Panc1 (cell line): ENCODE measurements around the gene ETV5. TPM values are rescaled to one million over a fixed set of nuclear protein-coding genes. Genes with fewer than 3 reads are reported as not detected.

ENCODE experiments used
- ATAC-seq: fragments of 200-7000 bp; cut with Tn5 transposase; 2 replicates; pipeline ENCODE4 v1.9.1; 2020; ENCODE audit warnings: mild to moderate bottlenecking, moderate library complexity
- BruUV-seq: library from RNA; stranded (reverse); fragments of 400-500 nt; replicated peaks from 2 replicates; lab custom pipeline; 2021; lab: Mats Ljungman, UMichigan
- CTCF ChIA-PET: fragments of 300-600 bp; sonication (Branson Sonifier 250); formaldehyde crosslinking; loops from one replicate; lab custom pipeline; 2022; ENCODE audit warnings: antibody characterized with exemption; lab: Charles Lee
- POLR2A ChIA-PET: fragments of 300-600 bp; sonication (Branson Sonifier 250); formaldehyde crosslinking; loops from one replicate; lab custom pipeline; 2022; ENCODE audit warnings: antibody characterized with exemption; lab: Charles Lee
- DNase-seq: peaks from one replicate; pipeline ENCODE4 v3.0.0-alpha.2; 2010; ENCODE audit warnings: low read depth, low spot score
- H3K27ac ChIP-seq: 2 replicates; pipeline ENCODE4 v1.5.1; 2011; ENCODE audit warnings: mild to moderate bottlenecking, low read length, inconsistent platforms
- H3K27me3 ChIP-seq: fragments of 200-500 bp; sonication (Bioruptor generic); 2 replicates; pipeline ENCODE4 v1.6.0; 2014; ENCODE audit warnings: low read length, inconsistent platforms; ENCODE audit not compliant: control insufficient read depth, insufficient read depth
- H3K36me3 ChIP-seq: fragments of 200-500 bp; sonication (Bioruptor generic); 2 replicates; pipeline ENCODE4 v1.5.1; 2014; ENCODE audit warnings: inconsistent platforms, mild to moderate bottlenecking, low read length, moderate library complexity; ENCODE audit not compliant: control insufficient read depth, insufficient read depth
- H3K4me1 ChIP-seq: 2 replicates; pipeline ENCODE4 v1.5.1; 2011; ENCODE audit warnings: inconsistent platforms, mild to moderate bottlenecking, low read length, moderate library complexity; ENCODE audit not compliant: control insufficient read depth, insufficient read depth
- H3K4me3 ChIP-seq, 2 experiments: 2 replicates each; pipeline ENCODE4 v1.5.1; 2011 to 2012; ENCODE audit warnings: low read depth in 2 of 2, low read length in 2 of 2, mild to moderate bottlenecking in 2 of 2, inconsistent platforms in 1 of 2, moderate library complexity in 1 of 2
- H3K9me3 ChIP-seq: fragments of 200-500 bp; sonication (Bioruptor generic); 2 replicates; pipeline ENCODE4 v1.5.1; 2014; ENCODE audit warnings: low read depth, mild to moderate bottlenecking, inconsistent platforms, low read length, moderate library complexity; ENCODE audit not compliant: control insufficient read depth, insufficient read depth
- POLR2AphosphoS5 ChIP-seq: IDR thresholded peaks from 2 replicates; pipeline ENCODE4 v1.6.1; 2012; ENCODE audit warnings: mild to moderate bottlenecking, low read depth, low read length, moderate library complexity
- SIN3A ChIP-seq: IDR thresholded peaks from 2 replicates; pipeline ENCODE4 v1.6.1; 2012; ENCODE audit warnings: low read depth, mild to moderate bottlenecking, low read length, moderate library complexity, borderline replicate concordance; ENCODE audit not compliant: insufficient read depth
- TCF7L2 ChIP-seq: IDR thresholded peaks from 2 replicates; pipeline ENCODE4 v1.6.1; 2011; ENCODE audit warnings: mild to moderate bottlenecking, low read depth, low read length, inconsistent platforms
- in situ Hi-C: cut with HindIII; loops from 2 replicates; pipeline ENCODE4 v1.10.0; 2016; ENCODE audit warnings: low sequenced_read_pairs, low pct_unique_long_range_greater_than_20kb
- intact Hi-C: fragments of 100-400 bp; cut with micrococcal nuclease; formaldehyde crosslinking; loops from one replicate; pipeline ENCODE4 v1.10.0; 2022; ENCODE audit not compliant: unreplicated experiment
- total RNA-seq: library from RNA; stranded (reverse); gene quantifications from one replicate; pipeline ENCODE4 v1.2.1, GENCODE V29; 2021; ENCODE audit not compliant: unreplicated experiment
- TF ChIP-seq, protein P1 (sequence below), 2 experiments: IDR thresholded peaks; 2 replicates each; pipeline ENCODE4 v1.6.1; 2011 to 2012; ENCODE audit warnings: low read depth in 2 of 2, control low read depth in 1 of 2, low read length in 1 of 2, mild to moderate bottlenecking in 1 of 2, moderate library complexity in 1 of 2; ENCODE audit not compliant: insufficient read depth in 1 of 2
- TF ChIP-seq, protein P2 (sequence below): fragments of 450-650 bp; IDR thresholded peaks from 2 replicates; pipeline ENCODE4 v1.5.1; 2017; ENCODE audit warnings: mild to moderate bottlenecking

Gene ETV5
- total RNA-seq, 1 experiment from 2014 or later = 79.3 TPM

DNA sequence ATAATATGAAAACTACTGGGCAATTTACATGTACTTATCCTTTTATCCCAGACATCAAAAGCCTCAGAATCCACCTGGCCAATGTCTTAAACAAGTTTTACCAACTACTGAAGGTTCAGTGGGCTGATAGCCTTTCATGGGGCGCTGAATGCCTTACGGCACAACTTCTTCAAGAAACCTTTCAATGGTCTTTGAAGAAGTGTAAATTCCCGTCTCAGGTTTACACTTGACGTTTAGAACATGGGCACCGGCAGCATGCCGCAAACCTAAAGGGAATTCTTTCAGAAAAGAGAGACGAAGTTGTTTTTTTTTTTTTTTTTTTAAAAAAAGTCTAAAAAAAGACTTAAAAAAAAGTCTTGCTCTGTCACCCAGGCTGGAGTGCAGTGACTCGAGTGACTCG is 39.7 kb downstream of the ETV5 start:
- Histone ChIP-seq H3K9me3 (no peaks in the 10 kb centered on the region), H3K36me3 (peaks cover 8% of the 10 kb centered on the region; the same call in 1 of the 2 replicates), H3K27ac (no peak overlapping the region), H3K4me3 (no peak overlapping the region), H3K27me3 (no peaks in the 10 kb centered on the region), H3K4me1 (no peaks in the 10 kb centered on the region)
- ATAC-seq = no peak
- intact Hi-C loops = no loop called here
- no peak for TF ChIP-seq TCF7L2
- TF ChIP-seq, protein P1, sequence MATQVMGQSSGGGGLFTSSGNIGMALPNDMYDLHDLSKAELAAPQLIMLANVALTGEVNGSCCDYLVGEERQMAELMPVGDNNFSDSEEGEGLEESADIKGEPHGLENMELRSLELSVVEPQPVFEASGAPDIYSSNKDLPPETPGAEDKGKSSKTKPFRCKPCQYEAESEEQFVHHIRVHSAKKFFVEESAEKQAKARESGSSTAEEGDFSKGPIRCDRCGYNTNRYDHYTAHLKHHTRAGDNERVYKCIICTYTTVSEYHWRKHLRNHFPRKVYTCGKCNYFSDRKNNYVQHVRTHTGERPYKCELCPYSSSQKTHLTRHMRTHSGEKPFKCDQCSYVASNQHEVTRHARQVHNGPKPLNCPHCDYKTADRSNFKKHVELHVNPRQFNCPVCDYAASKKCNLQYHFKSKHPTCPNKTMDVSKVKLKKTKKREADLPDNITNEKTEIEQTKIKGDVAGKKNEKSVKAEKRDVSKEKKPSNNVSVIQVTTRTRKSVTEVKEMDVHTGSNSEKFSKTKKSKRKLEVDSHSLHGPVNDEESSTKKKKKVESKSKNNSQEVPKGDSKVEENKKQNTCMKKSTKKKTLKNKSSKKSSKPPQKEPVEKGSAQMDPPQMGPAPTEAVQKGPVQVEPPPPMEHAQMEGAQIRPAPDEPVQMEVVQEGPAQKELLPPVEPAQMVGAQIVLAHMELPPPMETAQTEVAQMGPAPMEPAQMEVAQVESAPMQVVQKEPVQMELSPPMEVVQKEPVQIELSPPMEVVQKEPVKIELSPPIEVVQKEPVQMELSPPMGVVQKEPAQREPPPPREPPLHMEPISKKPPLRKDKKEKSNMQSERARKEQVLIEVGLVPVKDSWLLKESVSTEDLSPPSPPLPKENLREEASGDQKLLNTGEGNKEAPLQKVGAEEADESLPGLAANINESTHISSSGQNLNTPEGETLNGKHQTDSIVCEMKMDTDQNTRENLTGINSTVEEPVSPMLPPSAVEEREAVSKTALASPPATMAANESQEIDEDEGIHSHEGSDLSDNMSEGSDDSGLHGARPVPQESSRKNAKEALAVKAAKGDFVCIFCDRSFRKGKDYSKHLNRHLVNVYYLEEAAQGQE (IDR thresholded peaks at IDR 0.05; ENCODE audit: insufficient read depth in 1 of 2, low read depth in 2 of 2, low read length in 1 of 2) = no peak
- TF ChIP-seq SIN3A = no peak
- TF ChIP-seq, protein P2, sequence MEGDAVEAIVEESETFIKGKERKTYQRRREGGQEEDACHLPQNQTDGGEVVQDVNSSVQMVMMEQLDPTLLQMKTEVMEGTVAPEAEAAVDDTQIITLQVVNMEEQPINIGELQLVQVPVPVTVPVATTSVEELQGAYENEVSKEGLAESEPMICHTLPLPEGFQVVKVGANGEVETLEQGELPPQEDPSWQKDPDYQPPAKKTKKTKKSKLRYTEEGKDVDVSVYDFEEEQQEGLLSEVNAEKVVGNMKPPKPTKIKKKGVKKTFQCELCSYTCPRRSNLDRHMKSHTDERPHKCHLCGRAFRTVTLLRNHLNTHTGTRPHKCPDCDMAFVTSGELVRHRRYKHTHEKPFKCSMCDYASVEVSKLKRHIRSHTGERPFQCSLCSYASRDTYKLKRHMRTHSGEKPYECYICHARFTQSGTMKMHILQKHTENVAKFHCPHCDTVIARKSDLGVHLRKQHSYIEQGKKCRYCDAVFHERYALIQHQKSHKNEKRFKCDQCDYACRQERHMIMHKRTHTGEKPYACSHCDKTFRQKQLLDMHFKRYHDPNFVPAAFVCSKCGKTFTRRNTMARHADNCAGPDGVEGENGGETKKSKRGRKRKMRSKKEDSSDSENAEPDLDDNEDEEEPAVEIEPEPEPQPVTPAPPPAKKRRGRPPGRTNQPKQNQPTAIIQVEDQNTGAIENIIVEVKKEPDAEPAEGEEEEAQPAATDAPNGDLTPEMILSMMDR = no peak
- TF ChIP-seq POLR2AphosphoS5 = no peak
- ChIA-PET CTCF (no interaction called here), POLR2A (no interaction called here)
- DNase-seq = no peak
- BruUV-seq = no TSS peak
- in situ Hi-C loops = no loop called here

DNA sequence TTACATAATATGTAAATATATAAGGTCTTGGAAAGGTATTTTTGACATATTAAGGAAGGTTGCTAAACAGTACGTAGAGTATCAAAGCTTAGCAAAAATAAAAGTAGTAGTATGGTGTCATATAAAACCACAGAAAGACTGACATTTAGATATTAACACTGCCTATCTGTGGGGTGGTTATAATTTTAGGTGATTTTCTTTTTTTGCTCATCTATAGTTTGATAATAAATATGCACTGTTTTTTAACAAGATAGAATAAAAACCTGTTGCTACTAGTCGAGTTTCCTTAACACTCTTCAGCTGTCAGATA is 40.7 kb downstream of the ETV5 start:
- BruUV-seq = no TSS peak
- POLR2A ChIA-PET = no interaction called here
- ATAC-seq (no peak), DNase-seq (no peak)
- Histone ChIP-seq H3K4me3 (no peak overlapping the region), H3K36me3 (peaks cover 14% of the 10 kb centered on the region), H3K27me3 (no peaks in the 10 kb centered on the region), H3K9me3 (no peaks in the 10 kb centered on the region), H3K27ac (no peak overlapping the region), H3K4me1 (no peaks in the 10 kb centered on the region)
- in situ Hi-C loops = no loop called here
- TF ChIP-seq, protein P2 = no peak
- TF ChIP-seq SIN3A (no peak), POLR2AphosphoS5 (no peak), TCF7L2 (no peak)
- TF ChIP-seq, protein P1 (IDR thresholded peaks at IDR 0.05; ENCODE audit: insufficient read depth in 1 of 2, low read depth in 2 of 2, low read length in 1 of 2) = no peak
- CTCF ChIA-PET = no interaction called here
- intact Hi-C loops = no loop called here
